Neural cell (in vitro differentiated cells): ENCODE results near the gene TNFRSF8.

Experiments
- EP300 ChIP-seq: fragments of 450-650 bp; conservative IDR thresholded peaks from 2 replicates; pipeline ENCODE4 v1.6.1; 2014; ENCODE audit warnings: antibody characterized with exemption, mild to moderate bottlenecking, moderate library complexity; ENCODE audit not compliant: poor library complexity, severe bottlenecking
- EZH2 ChIP-seq: fragments of 200-600, 300-800 bp; shearing (Covaris generic), sonication (generic); IDR thresholded peaks from 2 replicates; pipeline ENCODE4 v1.6.1; 2014; ENCODE audit warnings: antibody characterized with exemption, low read length, borderline replicate concordance, mild to moderate bottlenecking; ENCODE audit not compliant: insufficient read depth, poor library complexity, severe bottlenecking
- POLR2AphosphoS5 ChIP-seq: IDR thresholded peaks from 2 replicates; pipeline ENCODE4 v1.6.1; 2012
- RAD21 ChIP-seq: fragments of 450-650 bp; conservative IDR thresholded peaks from 2 replicates; pipeline ENCODE4 v1.6.1; 2014; ENCODE audit warnings: antibody characterized with exemption, mild to moderate bottlenecking, moderate library complexity
- SMC3 ChIP-seq: fragments of 450-650 bp; conservative IDR thresholded peaks from 2 replicates; pipeline ENCODE4 v1.6.1; 2014; ENCODE audit warnings: antibody characterized with exemption, mild to moderate bottlenecking, moderate library complexity; ENCODE audit not compliant: poor library complexity
- TAF1 ChIP-seq: IDR thresholded peaks from 2 replicates; pipeline ENCODE4 v1.6.1; 2012; ENCODE audit warnings: low read depth
- TF ChIP-seq, protein P1 (sequence below): fragments of 450-650 bp; IDR thresholded peaks from 2 replicates; pipeline ENCODE4 v1.5.1; 2014; ENCODE audit warnings: antibody characterized with exemption, mild to moderate bottlenecking, moderate library complexity; ENCODE audit not compliant: poor library complexity, severe bottlenecking
- TF ChIP-seq, protein P2 (sequence below): IDR thresholded peaks from 2 replicates; pipeline ENCODE4 v1.6.1; 2012; ENCODE audit warnings: borderline replicate concordance

DNA sequence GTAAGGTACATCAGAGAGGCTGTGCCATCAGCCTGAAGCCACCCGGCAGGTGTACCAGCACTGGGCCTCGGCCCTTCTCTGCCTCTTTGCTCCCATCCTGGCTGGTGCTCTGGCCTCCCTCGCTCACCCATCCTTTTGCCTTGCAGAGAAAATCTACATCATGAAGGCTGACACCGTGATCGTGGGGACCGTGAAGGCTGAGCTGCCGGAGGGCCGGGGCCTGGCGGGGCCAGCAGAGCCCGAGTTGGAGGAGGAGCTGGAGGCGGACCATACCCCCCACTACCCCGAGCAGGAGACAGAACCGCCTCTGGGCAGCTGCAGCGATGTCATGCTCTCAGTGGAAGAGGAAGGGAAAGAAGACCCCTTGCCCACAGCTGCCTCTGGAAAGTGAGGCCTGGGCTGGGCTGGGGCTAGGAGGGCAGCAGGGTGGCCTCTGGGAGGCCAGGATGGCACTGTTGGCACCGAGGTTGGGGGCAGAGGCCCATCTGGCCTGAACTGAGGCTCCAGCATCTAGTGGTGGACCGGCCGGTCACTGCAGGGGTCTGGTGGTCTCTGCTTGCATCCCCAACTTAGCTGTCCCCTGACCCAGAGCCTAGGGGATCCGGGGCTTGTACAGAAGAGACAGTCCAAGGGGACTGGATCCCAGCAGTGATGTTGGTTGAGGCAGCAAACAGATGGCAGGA is 79.2 kb downstream of the TNFRSF8 start:
- TF ChIP-seq, protein P1, sequence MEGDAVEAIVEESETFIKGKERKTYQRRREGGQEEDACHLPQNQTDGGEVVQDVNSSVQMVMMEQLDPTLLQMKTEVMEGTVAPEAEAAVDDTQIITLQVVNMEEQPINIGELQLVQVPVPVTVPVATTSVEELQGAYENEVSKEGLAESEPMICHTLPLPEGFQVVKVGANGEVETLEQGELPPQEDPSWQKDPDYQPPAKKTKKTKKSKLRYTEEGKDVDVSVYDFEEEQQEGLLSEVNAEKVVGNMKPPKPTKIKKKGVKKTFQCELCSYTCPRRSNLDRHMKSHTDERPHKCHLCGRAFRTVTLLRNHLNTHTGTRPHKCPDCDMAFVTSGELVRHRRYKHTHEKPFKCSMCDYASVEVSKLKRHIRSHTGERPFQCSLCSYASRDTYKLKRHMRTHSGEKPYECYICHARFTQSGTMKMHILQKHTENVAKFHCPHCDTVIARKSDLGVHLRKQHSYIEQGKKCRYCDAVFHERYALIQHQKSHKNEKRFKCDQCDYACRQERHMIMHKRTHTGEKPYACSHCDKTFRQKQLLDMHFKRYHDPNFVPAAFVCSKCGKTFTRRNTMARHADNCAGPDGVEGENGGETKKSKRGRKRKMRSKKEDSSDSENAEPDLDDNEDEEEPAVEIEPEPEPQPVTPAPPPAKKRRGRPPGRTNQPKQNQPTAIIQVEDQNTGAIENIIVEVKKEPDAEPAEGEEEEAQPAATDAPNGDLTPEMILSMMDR: no peak
- TF ChIP-seq, protein P2, sequence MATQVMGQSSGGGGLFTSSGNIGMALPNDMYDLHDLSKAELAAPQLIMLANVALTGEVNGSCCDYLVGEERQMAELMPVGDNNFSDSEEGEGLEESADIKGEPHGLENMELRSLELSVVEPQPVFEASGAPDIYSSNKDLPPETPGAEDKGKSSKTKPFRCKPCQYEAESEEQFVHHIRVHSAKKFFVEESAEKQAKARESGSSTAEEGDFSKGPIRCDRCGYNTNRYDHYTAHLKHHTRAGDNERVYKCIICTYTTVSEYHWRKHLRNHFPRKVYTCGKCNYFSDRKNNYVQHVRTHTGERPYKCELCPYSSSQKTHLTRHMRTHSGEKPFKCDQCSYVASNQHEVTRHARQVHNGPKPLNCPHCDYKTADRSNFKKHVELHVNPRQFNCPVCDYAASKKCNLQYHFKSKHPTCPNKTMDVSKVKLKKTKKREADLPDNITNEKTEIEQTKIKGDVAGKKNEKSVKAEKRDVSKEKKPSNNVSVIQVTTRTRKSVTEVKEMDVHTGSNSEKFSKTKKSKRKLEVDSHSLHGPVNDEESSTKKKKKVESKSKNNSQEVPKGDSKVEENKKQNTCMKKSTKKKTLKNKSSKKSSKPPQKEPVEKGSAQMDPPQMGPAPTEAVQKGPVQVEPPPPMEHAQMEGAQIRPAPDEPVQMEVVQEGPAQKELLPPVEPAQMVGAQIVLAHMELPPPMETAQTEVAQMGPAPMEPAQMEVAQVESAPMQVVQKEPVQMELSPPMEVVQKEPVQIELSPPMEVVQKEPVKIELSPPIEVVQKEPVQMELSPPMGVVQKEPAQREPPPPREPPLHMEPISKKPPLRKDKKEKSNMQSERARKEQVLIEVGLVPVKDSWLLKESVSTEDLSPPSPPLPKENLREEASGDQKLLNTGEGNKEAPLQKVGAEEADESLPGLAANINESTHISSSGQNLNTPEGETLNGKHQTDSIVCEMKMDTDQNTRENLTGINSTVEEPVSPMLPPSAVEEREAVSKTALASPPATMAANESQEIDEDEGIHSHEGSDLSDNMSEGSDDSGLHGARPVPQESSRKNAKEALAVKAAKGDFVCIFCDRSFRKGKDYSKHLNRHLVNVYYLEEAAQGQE: no peak
- TF ChIP-seq EP300 (no peak), TAF1 (no peak), EZH2 (no peak), POLR2AphosphoS5 (no peak), SMC3 (no peak), RAD21 (no peak)
